Kidney (tissue), 14 donors: ENCODE measurements around the gene MECR. TPM values are rescaled to one million over a fixed set of nuclear protein-coding genes. Genes with fewer than 3 reads are reported as not detected.

Experiments
- DNase-seq, 5 donors: peaks; one replicate each; pipeline ENCODE4 v3.0.0-alpha.2; 2013 to 2020
- FAIRE-seq: peaks from 2 replicates; lab custom pipeline; 2012; peaks lifted over from hg19 to GRCh38; lab: Jason Lieb, UNC
- H3K27ac ChIP-seq, 2 donors: one replicate each; pipeline ENCODE4 v1.7.0; 2013; ENCODE audit warnings: low read depth in 2 of 2, low read length in 2 of 2, inconsistent platforms in 1 of 2
- H3K27me3 ChIP-seq: one replicate; pipeline ENCODE4 v1.7.1; 2013; ENCODE audit warnings: low read length, inconsistent platforms; ENCODE audit not compliant: control insufficient read depth, insufficient read depth
- H3K36me3 ChIP-seq, 3 donors: one replicate each; pipeline versions ENCODE4 v1.7.0 to v1.7.1; 2013; ENCODE audit warnings: low read length in 3 of 3, control low read depth in 1 of 3, inconsistent platforms in 1 of 3; ENCODE audit not compliant: insufficient read depth in 3 of 3, control insufficient read depth in 2 of 3
- H3K4me1 ChIP-seq, 3 donors: one replicate each; pipeline versions ENCODE4 v1.7.0 to v1.7.1; 2013; ENCODE audit warnings: low read length in 3 of 3, inconsistent platforms in 1 of 3, low read depth in 1 of 3; ENCODE audit not compliant: control insufficient read depth in 2 of 3, insufficient read depth in 2 of 3
- H3K4me3 ChIP-seq, 3 donors: one replicate each; pipeline versions ENCODE4 v1.7.0 to v1.8.1; 2013; ENCODE audit warnings: low read length in 3 of 3, control low read depth in 1 of 3, inconsistent platforms in 1 of 3
- H3K9ac ChIP-seq, 3 donors: one replicate each; pipeline versions ENCODE4 v1.7.0 to v1.7.1; 2013; ENCODE audit warnings: low read length in 3 of 3, control low read depth in 1 of 3, inconsistent platforms in 1 of 3
- H3K9me3 ChIP-seq, 3 donors: one replicate each; pipeline versions ENCODE4 v1.7.0 to v1.7.1; 2013; ENCODE audit warnings: low read length in 3 of 3, control low read depth in 1 of 3, inconsistent platforms in 1 of 3; ENCODE audit not compliant: control insufficient read depth in 2 of 3, insufficient read depth in 1 of 3
- intact Hi-C: fragments of 100-400 bp; cut with DNase I; formaldehyde crosslinking; loops from one replicate; pipeline ENCODE4 v1.11.1; 2022
- polyA plus RNA-seq: library from polyadenylated mRNA; stranded (reverse); fragments of 350-450 nt; fragmentation: Illumina TruSeq; extraction: RNeasy Lipid Tissue Mini Kit (QIAGEN cat#74804); gene quantifications from one replicate; pipeline ENCODE4 v1.2.3, GENCODE V29; 2014; ENCODE audit warnings: low read depth, low replicate concordance; ENCODE audit not compliant: insufficient read depth
- total RNA-seq: library from RNA; stranded (reverse); fragmentation: NEBNext Ultra II Directional; extraction: Animal tissue kit (Norgen Biotek cat#: 25700); gene quantifications from one replicate; pipeline ENCODE4 v1.2.1, GENCODE V29; 2021
- TF ChIP-seq, protein P1 (sequence below): IDR thresholded peaks from 3 replicates; pipeline ENCODE4 v1.5.1; 2012; ENCODE audit warnings: mild to moderate bottlenecking, moderate library complexity, borderline replicate concordance; ENCODE audit not compliant: insufficient read depth; ENCODE audit errors: extremely low read depth
- donor health status: control.
- donor health status: control.
- donor health status: control.
- donor health status: control.
- donor health status: control.
- donor health status: DM: yes; HTN: yes; CAD: no.
- donor health status: Normal renal cell carcinoma (clear cell type).

Gene MECR
- total and polyA plus RNA-seq, 2 donors from 2014 or later, result 27.7 to 42.6 TPM

- DNase-seq, result no peak
- TF ChIP-seq, protein P1, sequence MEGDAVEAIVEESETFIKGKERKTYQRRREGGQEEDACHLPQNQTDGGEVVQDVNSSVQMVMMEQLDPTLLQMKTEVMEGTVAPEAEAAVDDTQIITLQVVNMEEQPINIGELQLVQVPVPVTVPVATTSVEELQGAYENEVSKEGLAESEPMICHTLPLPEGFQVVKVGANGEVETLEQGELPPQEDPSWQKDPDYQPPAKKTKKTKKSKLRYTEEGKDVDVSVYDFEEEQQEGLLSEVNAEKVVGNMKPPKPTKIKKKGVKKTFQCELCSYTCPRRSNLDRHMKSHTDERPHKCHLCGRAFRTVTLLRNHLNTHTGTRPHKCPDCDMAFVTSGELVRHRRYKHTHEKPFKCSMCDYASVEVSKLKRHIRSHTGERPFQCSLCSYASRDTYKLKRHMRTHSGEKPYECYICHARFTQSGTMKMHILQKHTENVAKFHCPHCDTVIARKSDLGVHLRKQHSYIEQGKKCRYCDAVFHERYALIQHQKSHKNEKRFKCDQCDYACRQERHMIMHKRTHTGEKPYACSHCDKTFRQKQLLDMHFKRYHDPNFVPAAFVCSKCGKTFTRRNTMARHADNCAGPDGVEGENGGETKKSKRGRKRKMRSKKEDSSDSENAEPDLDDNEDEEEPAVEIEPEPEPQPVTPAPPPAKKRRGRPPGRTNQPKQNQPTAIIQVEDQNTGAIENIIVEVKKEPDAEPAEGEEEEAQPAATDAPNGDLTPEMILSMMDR, result no peak
- Histone ChIP-seq H3K27ac (no peak overlapping the region), H3K36me3 (no peaks in the 10 kb centered on the region), H3K9me3 (no peaks in the 10 kb centered on the region), H3K9ac (no peak overlapping the region), H3K4me3 (no peak overlapping the region), H3K27me3 (no peaks in the 10 kb centered on the region), H3K4me1 (peaks cover 0 to 2% (median 0%) of the 10 kb centered on the region in 3 donors)
- FAIRE-seq, result no peak
- intact Hi-C loops, result no loop called here
Measured at GRCh38 chr1:29255134-29255666, 24.5 kb upstream of the MECR start.

GRCh38 chr1:29254346-29254745 lies 23.6 kb upstream of the MECR start:
- Histone ChIP-seq H3K4me3 (no peak overlapping the region), H3K9me3 (no peaks in the 10 kb centered on the region), H3K27ac (no peak overlapping the region), H3K27me3 (no peaks in the 10 kb centered on the region), H3K9ac (no peak overlapping the region), H3K36me3 (no peaks in the 10 kb centered on the region), H3K4me1 (peaks cover 0 to 2% (median 0%) of the 10 kb centered on the region in 3 donors)
- TF ChIP-seq, protein P1, result no peak
- no peak for FAIRE-seq
- intact Hi-C loops, result no loop called here
- DNase-seq, result no peak

GRCh38 chr1:29253180-29253579 lies 22.4 kb upstream of the MECR start:
- intact Hi-C loops, result no loop called here
- TF ChIP-seq, protein P1, result no peak
- DNase-seq, result no peak

More at GRCh38 chr1:29253180-29253579, 22.4 kb upstream of the MECR start:
- H3K4me3 ChIP-seq, result no peak overlapping the region
- no peak overlapping the region for H3K27ac ChIP-seq
- no peak for FAIRE-seq
- H3K9ac ChIP-seq, result no peak overlapping the region
- H3K4me1 ChIP-seq, result no peaks in the 10 kb centered on the region
- H3K27me3 ChIP-seq, result no peaks in the 10 kb centered on the region
- no peaks in the 10 kb centered on the region for H3K9me3 ChIP-seq
- no peaks in the 10 kb centered on the region for H3K36me3 ChIP-seq
